Measurements from ENCODE around the gene SH3D19. TPM values are rescaled to one million over a fixed set of nuclear protein-coding genes. Genes with fewer than 3 reads are reported as not detected.

SH3D19 gene
- total RNA-seq, 1 donor from 2014 or later: 158 TPM

DNA sequence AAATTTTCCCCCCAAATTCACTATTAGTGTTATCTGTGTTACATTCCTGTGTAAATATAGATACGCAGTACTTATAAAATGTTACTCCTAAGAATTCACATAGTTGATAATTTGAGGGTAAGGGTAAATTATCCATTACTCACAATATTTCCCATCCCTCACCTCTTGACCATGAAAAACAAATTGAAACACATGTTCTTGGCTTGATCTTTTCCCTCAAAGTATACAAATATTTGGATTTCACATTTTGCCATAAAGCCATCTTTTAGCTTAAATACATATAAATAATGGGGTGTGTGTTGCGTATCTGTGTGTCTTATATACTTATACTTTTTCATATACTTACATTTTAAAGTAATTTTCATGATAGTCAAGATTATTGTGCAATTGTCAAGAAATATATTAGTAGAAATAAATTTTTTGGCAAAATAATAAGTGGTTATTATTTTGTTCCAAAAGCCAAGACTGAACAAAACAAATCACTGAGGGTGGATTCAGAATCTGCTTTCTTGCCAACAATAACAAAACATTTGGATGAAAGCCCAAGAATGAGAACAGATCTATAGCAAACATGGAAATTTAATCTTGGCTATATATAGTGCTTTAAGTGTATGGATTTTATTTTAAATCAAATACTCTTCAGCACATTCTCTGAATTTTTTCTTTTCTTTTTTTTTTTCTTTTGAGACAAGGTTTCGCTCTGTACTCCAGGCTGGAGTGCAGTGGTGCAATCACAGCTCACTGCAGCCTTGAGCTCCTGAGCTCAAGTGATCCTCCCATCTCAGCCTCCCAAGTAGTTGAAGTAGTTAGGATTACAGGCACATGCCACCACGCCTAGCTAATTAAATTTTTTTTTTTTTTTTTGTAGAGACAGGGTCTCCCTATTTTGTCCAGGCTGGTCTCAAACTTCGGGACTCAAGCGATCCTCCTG, 97.0 kb downstream of the SH3D19 start:
- DNase-seq (ENCODE audit: low spot score): peak; percentile 76

DNA sequence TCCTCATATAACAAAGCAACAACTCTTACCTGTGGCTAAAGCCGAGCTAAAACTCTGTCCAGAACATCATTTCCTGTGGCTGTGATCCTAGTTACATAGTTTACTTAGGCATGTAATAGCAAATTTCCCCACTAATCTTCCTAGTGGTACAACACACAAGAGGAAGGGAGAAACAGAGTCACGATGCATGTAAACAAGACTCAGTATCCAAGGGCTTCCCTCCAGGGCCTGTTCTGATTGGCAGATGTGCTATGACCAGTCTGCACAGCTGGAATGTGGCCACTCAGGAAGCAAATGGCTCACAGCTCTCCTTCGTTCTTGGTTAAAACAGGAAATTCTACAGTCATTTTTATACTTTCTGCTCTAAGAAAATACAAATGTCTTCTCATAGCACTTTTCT, 97.7 kb downstream of the SH3D19 start:
- peak; percentile 90 for DNase-seq (ENCODE audit: low spot score)

DNA sequence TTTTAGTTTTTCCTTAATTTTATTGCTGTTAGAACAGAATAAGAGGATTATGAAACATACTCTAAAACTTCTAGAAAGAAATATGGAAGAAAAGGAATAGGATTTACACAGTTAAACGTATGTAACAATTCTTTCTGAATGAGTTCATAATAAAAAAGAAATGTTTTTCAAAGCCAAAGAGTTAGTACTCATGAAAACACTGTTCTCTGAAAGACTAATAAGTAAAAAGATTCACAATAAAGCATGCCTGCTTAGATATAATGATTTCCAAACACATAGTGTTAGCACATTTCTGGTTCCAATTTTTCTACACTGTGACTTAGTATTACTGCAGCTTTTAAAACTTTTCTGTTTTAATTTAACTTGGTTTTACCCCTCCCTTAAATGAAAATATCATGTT, 98.2 kb downstream of the SH3D19 start:
- DNase-seq (ENCODE audit: low spot score): peak; percentile 32

DNA sequence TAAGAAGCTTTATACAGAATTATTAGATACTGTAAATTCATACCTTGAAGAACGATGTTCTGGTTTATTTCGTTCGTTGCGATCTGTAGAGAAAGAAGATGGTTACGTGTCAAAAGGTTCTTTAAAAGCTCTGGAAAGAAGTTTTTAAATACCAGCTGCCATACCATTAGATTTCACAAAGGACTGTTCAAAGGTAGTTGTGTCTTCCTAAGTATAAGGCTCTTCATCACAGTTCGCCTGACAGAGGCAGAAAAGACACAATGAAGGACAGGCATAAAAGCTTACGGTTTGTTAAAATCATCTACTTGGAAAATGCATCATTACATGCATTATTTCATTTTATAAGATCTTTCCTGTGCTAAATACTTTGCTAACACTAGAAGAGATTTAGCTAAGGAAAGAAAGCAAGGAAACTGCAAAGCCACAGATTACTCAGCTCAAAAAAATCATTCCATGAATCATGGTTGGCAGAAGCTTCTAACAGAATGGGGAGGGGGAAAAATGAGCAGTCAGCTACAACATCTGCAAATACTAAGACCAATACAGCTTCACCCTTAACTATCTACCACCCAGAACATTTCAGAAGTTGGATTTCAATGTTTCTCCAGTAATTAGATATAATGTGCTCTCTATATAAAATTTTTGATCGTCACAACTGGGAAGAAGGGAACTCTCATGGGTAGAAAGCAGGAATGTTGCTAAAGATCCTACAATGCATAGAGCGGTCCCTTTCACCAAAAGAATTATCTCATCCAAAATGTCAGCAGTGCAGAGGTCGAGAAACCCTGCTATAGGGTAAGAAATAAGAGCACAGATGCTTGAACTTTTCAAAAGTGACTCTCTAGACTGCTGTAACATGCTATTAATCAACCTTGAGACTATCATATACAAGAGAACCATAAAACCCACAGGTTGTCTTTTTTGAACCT, 99.1 kb downstream of the SH3D19 start:
- DNase-seq (ENCODE audit: low spot score): peak; percentile 95

DNA sequence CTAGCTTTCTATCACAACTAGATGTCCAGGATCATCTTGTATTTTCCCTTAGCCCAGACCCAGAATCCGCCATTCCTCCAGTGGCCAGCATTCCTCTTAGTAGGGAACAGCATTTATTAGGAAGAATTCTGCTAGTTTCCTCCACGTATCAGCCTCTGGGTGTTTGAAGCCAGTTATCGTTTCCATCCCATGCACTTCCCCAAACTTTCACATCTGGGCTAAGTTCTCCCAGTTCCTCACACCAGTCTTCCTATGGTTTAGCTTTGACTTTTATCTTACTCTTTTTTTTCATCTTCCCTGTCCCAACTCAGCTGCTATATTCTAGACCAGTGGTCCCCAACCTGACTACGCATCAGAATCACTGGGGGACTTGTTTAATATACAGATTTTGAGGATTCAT, 101.9 kb downstream of the SH3D19 start:
- no peak for DNase-seq (ENCODE audit: low spot score)

DNA sequence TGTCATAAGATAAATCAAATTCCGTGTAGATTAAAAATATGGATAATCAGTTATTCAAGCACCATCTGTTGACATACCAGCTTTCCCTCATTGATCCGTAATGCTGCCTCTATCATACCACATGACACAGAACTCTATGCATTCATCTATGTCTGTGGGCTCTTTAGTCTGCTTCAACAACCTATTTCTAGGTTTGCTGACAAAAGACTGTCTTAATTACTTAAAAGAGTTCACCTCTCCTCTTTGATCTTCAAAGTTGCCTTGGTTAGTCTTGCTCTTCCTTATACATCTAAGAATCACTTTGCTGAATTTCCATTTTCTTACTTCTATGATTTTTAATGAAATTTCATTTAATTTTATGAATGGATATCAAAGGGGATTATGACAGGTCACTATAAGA, 105.5 kb downstream of the SH3D19 start:
- DNase-seq (ENCODE audit: low spot score): no peak

DNA sequence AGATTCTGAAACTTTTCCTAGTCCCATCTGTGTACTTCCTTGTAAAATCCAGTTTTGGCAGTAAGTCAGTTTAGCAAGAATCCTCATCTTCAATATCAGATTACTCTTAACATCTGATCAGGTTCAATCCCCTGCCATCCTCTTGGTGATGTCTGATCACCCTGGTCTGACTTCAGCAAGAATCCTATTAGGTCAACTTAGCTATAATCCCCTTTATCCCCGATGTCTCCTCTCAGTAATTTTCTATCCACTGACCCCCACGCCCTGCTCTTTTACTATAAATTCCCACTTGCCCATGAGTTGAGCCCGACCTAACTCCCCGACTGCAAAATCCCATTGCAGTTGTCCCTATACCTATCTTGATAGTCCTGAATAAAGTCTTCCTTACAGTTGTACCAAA, 106.3 kb downstream of the SH3D19 start:
- DNase-seq (ENCODE audit: low spot score): no peak

DNA sequence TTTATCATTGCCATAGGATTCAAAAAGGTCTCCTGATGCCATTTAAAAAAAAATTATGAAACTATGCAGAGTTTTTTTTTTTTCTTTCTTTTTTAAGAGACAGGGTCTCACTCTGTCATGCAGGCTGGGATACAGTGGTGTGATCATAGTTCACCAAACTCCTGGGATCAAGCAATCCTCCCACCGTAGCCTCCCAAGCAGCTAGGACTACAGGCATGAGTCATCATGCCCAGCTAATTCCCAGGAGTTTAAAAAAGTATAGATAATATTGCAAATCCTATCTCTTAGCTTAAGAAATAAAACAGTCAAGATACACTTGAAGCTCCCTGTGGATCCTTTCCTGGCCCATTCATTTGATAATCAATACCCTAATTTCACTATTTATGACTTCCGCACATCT, 107.1 kb downstream of the SH3D19 start:
- DNase-seq (ENCODE audit: low spot score): peak; percentile 70

DNA sequence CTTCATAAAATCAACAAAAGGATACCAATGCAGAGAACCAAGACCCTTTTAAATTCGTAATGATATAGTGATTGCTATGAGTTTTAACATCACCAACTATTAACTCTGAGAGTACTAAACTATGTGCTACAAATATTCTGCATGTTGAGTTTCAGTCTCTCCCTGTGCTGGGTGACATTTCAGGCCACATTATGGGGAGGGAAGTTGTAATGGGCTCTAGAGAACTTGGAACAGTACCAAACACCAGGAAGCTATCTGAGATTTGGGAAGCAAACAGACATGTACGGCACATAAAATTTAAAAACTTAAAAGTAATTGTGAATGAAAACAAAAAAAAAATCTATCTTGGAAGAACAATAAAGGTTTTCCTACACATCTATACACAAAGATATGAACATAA, 108.1 kb downstream of the SH3D19 start:
- no peak for DNase-seq (ENCODE audit: low spot score)

DNA sequence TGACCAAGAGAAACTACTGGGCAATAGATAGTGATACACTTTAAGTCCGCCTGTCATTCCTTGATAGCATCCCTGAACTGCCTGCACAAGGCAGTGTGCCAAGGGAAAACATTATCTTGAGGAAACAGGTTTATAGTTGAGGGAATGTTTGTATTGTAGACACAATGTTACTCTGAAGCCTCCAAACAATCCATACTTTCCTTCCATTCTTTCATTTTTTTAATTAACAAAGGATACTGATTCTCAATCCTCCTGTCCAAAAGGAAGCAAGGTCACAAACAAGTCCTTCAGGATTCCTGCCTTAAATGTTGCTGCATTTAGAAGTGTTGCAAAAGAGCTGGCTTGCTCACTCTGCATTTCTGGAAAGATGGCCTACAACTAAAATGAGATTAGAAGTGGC, 110.1 kb downstream of the SH3D19 start:
- no peak for DNase-seq (ENCODE audit: low spot score)

DNA sequence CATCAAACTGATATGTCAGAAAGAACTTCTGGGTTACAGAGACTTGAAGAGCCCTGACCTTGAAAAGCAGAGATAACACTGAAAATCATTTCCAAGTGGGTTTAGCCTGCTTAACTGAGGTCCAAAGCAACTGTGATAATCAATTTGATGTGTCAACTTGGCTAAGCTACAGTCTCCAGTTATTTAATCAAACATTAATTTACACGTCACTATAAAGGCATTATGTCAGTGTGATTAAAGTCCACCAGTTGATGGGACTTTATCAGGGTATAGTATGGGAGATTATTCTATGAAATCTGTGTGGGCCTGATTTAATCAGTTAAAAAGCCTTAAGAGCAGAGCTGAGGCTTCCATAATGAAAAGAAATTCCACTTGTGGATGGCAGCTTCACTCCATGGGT, 117.5 kb downstream of the SH3D19 start:
- DNase-seq (ENCODE audit: low spot score): no peak

DNA sequence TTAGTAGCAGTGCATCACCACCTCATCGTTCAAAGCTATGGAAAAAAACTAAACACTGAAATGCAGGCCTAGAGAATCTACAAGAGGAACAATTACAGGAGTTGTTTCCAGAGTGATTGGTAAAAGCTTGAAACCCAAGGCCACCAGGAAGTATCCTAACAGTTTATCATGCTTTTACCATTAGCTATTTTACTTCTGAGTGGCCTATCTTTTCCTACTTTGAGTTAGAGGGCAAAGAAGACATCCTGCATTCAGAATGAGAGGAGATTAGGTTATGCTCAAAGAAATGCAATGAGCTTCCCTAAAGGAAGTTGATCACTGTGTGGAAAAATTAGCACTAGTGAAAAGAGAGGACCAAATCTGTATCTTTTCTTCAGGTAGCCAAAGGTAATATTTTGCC, 118.2 kb downstream of the SH3D19 start:
- no peak for DNase-seq (ENCODE audit: low spot score)

DNA sequence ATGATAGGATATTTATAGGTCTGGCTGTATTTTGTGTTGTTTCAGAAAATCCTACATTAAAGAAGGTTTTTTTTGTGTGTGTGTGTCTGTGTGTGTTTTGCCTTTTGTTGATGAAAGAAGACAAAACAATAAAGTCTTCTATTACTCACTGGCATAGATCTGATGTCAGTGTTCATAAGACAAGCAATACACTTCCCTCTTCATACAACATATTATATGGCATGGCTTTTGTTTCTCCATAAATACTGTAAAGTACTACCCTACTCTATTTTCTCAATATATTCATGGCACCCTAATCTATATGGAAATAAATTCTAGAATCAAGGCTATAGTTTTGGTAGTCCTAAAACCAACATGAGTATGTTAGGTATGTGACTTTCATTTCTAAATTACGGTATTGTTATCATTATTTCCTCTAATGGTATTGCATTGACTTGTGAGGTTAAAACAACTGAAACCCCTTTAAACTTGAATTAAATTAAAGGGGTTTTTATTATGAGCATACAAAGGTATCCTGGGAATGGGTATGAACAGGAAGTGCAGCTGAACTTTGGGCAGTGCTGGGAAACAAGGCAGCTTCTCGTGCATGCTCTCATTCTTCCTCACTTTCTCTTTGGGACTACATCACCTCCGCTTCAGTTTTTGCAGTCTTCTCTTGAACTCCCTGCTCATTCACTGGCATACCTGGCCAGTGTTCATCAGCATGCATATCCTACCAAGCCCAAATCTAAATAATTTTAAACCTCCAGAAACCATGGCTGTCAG, 119.0 kb downstream of the SH3D19 start:
- no peak for DNase-seq (ENCODE audit: low spot score)

DNA sequence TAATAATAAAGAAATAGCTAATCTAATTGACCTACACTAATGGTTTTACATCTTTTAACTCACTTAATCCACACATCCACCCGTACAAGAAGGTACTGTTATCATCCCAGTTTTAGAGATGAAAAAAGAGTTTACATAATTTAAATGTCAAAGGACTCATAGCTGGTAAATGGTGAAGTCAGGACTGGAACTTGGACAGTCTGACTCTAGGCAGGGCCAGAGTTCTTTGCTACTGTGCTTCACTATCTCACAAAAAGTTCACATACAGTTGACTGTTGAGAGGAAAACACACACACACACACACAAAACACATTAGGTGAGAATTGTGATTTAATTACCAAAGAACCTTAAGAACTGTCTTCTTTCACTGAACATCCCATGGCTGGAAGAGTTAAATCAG, 119.7 kb downstream of the SH3D19 start:
- DNase-seq (ENCODE audit: low spot score): no peak

DNA sequence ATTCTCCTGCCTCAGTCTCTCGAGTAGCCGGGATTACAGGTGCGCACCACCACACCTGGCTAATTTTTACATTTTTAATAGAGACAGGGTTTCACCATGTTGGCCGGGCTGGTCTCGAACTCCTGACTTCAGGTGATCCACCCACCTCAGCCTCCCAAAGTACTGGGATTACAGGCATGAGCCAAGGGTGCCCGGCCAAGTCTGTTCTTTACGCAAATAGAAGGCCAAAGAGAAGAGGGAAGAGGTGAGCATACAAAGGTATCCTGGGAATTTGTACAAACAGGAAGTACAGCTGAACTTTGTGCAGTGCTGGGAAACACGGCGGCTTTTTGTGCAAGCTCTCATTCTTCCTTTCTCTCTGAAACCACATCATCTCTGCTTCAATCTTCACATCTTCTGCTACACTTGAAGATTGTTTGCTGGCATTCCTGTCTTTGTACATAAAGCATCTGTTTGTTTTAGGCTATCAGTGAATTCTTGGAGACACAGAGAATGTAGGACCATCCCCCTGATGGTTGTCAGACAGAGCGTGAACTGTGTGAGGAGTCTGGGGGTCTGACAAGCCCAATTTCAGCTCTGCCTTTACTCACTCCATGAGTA, 120.4 kb downstream of the SH3D19 start:
- no peak for DNase-seq (ENCODE audit: low spot score)

DNA sequence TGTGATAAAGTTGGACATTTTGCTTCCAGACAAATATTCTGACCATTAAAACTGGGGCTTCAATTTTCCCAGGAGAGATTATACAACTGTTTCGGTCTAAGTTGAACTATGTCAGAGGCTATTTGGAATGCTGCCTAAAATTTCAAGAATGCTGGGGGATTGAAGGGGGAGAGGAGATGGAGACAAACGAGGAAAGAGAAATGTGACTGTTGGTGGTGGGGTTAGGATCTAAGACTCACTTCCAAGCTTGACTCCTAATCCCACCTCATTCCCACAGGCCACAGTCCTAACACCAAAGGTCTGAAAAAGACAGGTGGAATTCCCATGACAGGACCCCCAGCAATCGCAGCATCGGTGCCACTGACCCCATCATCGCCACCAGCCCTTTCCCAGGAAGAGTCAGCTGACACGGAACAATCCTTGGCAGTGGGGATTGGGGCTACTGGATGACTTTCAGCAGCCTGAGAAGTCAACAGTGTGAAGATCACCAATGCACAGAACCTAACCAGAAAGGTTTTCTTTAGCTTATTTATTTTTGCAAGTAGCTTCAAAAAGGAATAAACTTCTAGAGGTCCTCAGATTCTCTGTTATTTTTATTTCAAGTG, 122.5 kb downstream of the SH3D19 start:
- DNase-seq (ENCODE audit: low spot score): peak; percentile 58

DNA sequence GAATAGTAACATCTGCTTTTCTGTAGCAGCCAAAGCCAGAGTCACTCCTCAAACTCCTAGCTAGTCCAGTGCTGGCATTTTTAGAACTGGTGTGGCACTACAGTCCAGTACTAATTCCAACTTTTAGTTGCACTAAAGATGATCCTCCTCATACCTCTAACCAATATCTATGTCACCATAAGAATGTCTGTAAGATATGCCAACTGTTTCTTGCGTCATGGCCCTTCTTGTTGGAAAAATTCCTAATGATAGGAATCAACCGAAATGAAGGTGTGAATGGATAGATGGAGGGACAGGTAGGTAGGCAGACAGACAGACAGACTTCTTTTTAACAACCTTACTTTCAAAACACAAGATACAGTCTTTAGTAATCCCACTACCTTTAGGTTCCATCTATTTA, 123.0 kb downstream of the SH3D19 start:
- no peak for DNase-seq (ENCODE audit: low spot score)

DNA sequence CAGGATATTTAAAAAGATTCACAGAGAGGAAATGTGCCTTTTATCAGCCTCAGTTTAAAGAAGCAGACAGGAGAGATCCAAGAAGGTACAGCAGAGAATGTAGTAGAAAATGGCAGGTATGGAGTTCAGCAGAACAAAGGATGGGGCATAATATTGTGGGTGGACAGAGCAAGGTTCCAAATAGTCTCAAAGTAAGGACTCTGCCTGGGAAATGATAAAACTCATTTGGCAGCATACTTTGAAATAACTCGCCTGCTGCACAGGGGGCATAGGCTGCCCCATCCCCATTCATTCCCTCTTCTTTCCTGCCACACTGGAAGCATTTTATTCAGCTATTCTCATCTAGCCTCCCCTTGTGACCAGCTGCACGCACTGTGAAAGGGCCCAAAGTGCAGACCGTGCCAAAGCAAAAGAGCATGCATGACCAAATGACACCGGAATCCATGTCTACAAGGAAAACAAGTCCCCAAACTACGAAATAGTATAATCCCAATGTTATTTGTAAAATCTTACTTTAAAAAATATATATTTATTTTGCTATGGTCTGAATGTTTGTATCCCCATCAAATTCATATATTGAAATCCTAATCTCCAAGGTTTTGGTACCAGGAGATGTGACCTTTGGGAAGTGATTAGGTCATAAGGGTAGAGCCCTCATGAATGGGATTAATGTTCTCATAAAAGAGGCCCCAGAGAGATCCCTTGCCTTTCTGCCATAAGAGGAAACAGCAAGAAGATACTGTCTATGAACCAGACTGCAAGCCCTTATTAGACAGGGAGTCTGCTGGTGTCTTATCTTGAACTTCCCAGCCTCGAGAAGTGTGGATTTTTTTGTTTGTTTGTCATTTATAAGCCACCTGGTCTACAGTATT, 125.8 kb downstream of the SH3D19 start:
- no peak for DNase-seq (ENCODE audit: low spot score)

DNA sequence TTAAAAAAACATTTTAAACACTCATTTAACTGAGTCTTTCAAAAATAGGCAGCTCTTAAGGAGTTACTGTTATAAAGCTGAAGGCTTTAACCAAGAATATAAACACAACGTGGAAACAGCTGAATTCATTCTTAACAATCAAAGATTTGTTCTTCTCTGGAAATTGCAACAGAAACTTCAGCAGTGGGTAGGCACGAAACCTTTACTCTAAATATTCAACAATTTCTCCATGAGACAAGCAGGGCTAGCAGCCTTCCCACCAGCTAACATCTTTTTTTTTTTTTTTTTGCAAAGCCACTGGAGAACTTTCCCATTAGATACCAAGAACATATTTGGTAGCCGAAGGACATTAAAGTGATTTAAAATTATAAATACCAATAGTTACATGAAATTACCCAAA, 126.7 kb downstream of the SH3D19 start:
- DNase-seq (ENCODE audit: low spot score): no peak

DNA sequence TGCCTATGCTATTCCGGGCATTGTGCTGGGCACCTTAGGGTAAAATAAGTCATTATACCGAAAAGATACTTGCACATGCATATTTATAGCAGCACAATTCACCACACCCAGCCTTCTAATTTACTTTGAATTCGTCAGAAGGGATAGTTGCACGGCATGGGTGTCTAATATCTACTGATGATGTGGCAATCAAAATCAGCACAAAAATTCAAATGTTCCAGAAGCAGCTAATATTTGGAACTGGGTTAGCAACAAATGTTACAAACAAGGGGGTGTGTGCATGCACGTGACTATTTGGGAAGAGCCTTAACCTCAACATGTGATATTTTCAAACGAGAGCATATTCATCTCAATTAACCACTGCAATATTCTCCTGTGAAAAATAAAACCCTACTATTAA, 128.2 kb downstream of the SH3D19 start:
- no peak for DNase-seq (ENCODE audit: low spot score)
